SKM-1 (cell line): ENCODE results near the gene SLC25A20.
"Not testable (repeated sequence)": the region's sequence is repeated elsewhere in the genome, so short reads cannot be mapped to it uniquely, and the experiment has no call there.

Experiments used
- DNase-seq: peaks from one replicate; lab custom pipeline; 2025; ENCODE audit not compliant: unreplicated experiment; lab: John Stamatoyannopoulos, UW

Gene SLC25A20

DNA sequence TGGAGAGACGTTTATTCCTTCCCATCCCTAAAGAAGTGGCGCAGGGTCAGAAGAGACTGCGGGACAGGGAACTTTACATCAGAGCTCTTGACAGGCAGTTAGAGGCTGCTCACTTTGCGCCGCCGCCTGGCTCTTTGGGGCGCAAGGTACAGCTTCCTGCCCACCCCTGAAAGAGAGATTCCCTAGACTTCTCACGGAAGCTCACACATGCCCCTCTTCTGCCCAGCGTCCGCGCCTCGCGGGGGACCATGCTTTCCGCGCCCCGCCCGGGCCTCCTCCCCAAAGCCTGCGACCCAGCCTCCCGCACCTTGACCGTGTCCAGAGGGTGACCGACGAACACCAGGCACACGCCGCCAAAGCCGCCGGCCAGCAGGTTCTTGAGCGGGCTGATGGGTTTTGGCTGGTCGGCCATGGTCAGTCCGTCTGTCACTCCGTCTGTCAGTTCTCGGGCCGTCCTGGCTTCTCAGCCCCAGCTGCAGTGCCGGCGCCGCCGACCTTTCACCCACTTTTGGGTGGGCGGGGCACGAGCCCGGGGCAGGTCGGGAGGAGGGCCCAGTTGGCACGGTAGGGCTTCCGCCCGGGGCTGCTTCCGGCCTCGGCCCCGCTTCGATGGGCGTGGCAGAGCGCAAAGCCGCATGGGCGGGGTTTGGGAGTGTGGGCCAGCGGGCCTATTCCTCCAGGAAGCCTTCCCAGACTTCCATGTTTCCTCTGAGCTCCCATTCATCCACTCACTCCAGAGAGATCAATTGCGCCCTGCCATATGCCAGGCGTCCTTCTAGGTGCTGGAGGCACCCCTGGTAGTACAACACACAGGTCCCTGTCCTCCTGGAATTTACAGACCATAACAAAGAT, at the start of gene SLC25A20:
Gene SLC25A20 (minus strand): TSS at position 500 of the 852 bp plus-strand sequence. CDS start 88 bp downstream, at position 412.
- peak; percentile 70 for DNase-seq

DNA sequence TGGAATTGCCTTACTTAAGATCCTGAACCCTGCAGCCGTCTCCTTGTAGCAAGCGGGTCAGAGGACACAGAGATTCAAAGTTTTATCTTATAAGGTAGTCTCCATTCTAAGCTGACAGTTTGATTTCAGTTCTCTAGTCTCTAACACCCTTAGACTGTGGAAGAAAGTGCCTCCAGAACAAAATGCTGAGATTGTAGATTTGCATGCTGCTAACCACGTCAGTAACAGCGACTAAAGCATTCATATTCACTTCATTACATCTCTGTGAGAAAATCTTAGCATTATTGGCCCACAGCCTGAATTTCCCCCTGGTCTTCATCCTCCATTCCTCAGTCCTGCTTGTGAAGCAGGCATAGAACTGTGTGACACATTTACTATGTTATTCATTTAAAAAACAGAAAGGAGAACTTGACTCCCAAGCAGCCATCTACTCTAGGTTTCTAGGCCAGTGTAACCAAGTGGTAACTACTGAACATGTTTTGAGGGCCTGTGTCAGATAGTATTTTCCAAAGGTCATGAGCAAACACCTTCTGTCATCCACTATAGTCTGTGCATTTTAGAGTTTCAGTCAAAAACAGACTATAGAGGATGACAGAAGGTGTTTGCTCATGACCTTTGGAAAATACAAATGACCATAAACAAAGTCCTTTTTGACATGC, 47.3 kb upstream of the SLC25A20 start:
- no peak for DNase-seq

DNA sequence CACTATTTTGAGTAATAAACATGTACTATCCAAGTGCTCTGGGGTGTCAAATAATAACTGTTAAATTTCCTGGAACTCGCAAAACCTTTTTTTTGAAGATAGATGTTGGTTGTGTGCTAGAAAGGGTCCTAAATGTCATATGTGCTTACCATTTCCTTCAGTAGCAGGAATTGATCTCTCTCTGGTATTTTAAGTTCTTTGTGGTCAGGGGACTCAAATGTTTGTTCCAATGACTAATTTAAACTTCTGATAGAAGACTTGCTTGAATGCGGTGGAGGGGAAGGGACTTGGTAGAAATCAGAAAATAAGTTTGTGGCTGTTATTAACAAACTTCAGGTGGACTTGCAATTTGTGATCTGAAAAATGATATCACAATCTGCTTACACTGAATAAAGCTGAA, 46.8 kb upstream of the SLC25A20 start:
- no peak for DNase-seq

DNA sequence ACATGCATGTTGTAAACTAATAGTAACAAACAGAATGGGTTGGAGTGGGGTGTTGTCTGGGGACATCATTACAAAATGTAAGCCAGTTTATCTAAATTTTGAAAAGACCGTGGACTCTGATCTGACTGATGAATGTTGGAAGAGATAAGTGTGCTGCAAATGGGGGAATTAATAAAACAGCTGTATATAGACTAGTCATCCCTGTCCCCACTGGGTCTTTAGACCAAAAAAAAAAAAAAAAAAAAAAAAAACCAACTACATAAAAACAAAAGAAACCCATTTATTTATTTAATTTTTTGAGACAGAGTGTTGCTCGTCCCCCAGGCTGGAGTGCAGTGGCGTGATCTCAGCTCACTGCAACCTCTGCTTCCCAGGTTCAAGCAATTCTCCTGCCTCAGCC, 40.0 kb upstream of the SLC25A20 start:
- DNase-seq: no peak

DNA sequence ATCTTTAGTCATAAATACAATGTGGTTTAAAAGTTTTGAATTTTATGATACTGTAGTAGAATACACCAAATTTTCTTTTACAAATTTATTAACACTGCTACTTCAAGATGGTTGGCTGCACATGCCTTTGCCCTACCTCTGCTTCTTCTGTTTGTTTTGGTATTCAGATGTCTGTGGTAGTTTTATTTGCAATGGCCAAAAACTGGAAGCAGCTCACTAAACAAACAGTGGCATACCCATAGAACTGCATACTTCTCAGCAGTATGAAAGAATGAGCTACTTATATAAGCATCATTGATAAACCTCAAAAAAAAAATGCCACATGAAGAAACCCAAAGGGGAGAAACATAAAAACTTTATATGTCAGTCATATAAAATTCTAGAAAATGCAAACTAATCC, 39.5 kb upstream of the SLC25A20 start:
- DNase-seq: no peak

- DNase-seq: no peak
Observed at GRCh38 chr3:48935530-48935929, 36.8 kb upstream of the SLC25A20 start.

GRCh38 chr3:48934333-48934991, 35.8 kb upstream of the SLC25A20 start:
- DNase-seq: no peak

- DNase-seq: no peak
Observed at GRCh38 chr3:48931944-48932580, 33.4 kb upstream of the SLC25A20 start.

DNA sequence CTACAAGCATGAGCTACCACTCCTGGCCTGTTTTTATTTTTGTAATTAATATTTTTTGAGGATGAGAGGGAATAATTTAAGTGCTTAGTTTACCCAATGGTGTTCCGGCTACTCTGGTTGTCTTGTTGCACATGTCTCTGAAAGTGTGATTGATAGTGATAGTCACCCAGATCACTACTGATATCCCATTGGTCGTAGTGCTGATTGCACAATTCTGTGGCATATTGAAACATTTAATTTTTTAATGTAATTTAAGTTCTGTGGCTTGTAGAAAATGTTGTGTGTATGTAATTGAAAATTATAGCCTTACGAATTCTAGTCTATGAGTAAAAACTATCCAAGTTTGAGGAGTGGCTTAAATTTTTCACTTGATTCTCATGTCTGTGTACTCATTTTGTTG, 31.9 kb upstream of the SLC25A20 start:
- DNase-seq: no peak

DNA sequence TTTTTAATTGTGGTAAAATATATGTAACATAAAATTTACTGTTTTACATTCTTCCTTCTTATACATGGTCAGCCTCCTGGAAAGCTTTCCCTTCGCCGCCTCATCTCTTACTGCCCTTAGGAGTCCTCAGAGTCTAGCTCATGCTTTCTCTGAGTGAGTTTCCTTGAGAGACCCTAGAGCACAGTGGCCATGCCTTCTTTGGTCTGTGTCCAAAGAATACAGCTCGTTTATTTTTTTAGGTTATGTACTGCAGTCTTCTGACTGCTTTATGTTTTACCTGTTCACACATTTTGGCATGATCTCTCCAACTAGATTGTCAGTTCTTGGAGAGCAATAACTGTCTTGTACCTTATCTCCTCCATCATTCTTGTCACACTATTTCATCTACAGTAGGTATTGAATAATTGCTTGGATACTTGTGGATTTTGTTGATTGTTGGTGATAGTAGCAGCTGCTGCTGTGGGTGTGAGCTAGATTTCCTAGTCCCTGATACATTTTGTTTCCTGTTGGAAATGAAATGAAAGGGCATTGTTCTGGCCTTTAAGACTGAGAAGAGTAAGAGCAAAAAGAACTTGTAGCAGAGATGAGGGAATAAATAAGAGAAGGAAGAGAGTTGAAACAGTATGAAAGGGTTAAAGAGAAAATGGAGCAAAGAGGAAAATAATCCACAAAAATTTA, 30.8 kb upstream of the SLC25A20 start:
- DNase-seq: no peak

DNA sequence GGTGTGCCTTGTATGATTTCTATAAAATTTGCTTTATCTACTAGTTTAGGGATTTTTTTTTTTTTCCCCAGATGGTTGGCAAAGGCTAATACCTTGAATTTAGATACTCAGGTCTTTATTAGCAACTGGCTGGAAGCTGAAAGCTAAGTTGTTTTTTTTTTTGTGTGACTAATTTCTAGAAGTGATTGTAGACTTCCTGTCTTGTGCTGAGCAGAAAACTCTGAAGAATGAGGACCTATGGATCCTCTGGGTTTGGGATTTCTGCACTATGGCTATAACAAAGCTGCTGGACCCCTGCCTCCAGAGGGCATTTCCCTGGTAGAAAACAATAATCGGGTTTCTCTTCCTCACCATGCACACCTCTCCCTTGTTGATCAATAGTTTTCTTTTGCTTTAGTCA, 30.0 kb upstream of the SLC25A20 start:
- no peak for DNase-seq

- DNase-seq: no peak
Observed at GRCh38 chr3:48927928-48928327, 29.2 kb upstream of the SLC25A20 start.

DNA sequence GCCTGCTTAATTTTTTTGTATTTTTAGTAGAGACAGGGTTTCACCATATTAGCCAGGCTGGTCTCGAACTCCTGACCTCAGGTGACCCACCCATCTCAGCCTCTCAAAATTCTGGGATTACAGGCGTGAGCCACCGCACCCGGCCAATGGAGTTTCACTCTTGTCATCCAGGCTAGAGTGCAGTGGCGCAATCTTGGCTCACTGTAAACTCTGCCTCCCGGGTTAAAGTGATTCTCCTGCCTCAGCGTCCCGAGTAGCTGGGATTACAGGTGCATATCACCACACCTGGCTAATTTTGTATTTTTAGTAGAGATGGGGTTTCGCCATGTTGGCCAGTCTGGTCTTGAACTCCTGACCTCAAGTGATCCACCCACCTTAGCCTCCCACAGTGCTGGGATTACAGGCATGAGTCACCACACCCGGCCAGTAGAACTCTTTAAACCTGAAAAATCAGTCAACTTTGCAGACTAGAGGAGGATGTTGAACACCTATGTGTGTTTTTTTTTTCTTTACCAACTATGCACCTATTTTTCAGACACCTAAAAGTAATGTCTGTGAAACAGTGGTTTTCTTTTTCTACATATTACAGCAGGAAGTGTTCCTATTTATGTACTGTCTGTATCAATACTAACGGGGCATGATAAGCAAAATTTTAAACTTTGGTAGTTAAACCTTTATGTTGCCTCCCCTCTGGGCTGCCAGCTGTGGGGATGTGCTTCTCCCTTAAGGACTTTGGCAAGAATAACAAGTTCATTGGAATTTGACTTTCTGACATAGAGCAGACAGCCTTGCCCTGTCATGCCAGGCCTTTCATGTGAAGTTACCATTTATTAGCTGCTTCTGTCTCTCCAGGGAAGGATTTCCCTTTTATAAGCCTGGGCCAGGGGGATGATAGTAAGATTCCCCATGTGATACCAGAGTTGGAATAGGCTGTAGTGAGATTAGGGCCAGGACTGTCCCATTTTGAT, 28.0 kb upstream of the SLC25A20 start:
- no peak for DNase-seq

GRCh38 chr3:48919215-48920138, 20.8 kb upstream of the SLC25A20 start:
- DNase-seq: peak; percentile 32

- DNase-seq: peak; percentile 85
Observed at GRCh38 chr3:48918388-48919214, 19.9 kb upstream of the SLC25A20 start, which contains the start of gene ARIH2. ARIH2 (plus strand) TSS chr3:48918842; CDS start chr3:48927559, 8,717 bp downstream.

GRCh38 chr3:48915296-48915695, 16.6 kb upstream of the SLC25A20 start:
- no peak for DNase-seq

DNA sequence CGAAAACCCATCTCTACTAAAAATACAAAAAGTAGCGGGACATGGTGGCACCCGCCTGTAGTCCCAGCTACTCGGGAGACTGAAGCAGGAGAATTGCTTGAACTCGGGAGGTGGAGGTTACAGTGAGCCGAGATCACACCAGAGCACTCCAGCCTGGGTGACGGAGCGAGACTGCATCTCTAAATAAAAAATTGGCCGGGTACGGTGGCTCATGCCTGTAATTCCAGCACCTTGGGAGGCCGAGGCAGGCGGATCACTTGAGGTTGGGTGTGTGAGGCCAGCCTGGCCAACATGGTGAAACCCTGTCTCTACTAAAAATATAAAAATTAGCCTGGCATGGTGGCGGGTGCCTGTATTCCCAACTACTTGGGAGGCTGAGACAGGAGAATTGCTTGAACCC, 8.3 kb upstream of the SLC25A20 start:
- DNase-seq: not testable (repeated sequence)

GRCh38 chr3:48899273-48899672, 591 bp upstream of the SLC25A20 start:
- no peak for DNase-seq
